T-helper 9 cell (primary cell): ENCODE data around the gene FAM83C.
A peak's percentile ranks its signal among the peaks of the same experiment; 100 is the strongest.

Experiments
- DNase-seq: peaks from one replicate; pipeline ENCODE4 v3.0.0-alpha.2; 2020
- total RNA-seq, 2 donors: gene quantifications; one replicate each; lab custom pipeline; 2026; lab: John Stamatoyannopoulos, UW

Gene FAM83C
- total RNA-seq, result 0 to 0.07 reads per million in 2 donors

- DNase-seq, result no peak
Observed at GRCh38 chr20:35291654-35292503, at the start of gene FAM83C. FAM83C (minus strand) TSS chr20:35292425; CDS start chr20:35292304, 121 bp downstream.

- DNase-seq, result no peak
Observed at GRCh38 chr20:35341366-35342028, 49.3 kb upstream of the FAM83C start.

GRCh38 chr20:35340436-35340835 lies 48.2 kb upstream of the FAM83C start:
- DNase-seq, result no peak

- DNase-seq, result no peak
Observed at GRCh38 chr20:35339636-35340035, 47.4 kb upstream of the FAM83C start.

- no peak for DNase-seq
Observed at GRCh38 chr20:35339007-35339406, 46.8 kb upstream of the FAM83C start.

- DNase-seq, result no peak
Observed at GRCh38 chr20:35334311-35335101, 42.3 kb upstream of the FAM83C start.

GRCh38 chr20:35333606-35334005 lies 41.4 kb upstream of the FAM83C start:
- no peak for DNase-seq

- no peak for DNase-seq
Observed at GRCh38 chr20:35332540-35333200, 40.4 kb upstream of the FAM83C start.

- DNase-seq, result peak; percentile 3
Observed at GRCh38 chr20:35329435-35330139, 37.4 kb upstream of the FAM83C start.

GRCh38 chr20:35328689-35329088 lies 36.5 kb upstream of the FAM83C start:
- DNase-seq, result no peak

GRCh38 chr20:35328095-35328685 lies 36.0 kb upstream of the FAM83C start:
- DNase-seq, result no peak

GRCh38 chr20:35327074-35327976 lies 35.1 kb upstream of the FAM83C start:
- no peak for DNase-seq

- DNase-seq, result no peak
Observed at GRCh38 chr20:35326740-35327073, 34.5 kb upstream of the FAM83C start.

GRCh38 chr20:35326021-35326739 lies 34.0 kb upstream of the FAM83C start:
- no peak for DNase-seq

GRCh38 chr20:35325401-35325800 lies 33.2 kb upstream of the FAM83C start:
- no peak for DNase-seq

- DNase-seq, result no peak
Observed at GRCh38 chr20:35320396-35321126, 28.3 kb upstream of the FAM83C start.

- no peak for DNase-seq
Observed at GRCh38 chr20:35319871-35320197, 27.6 kb upstream of the FAM83C start.

GRCh38 chr20:35319192-35319870 lies 27.1 kb upstream of the FAM83C start:
- DNase-seq, result no peak
